Measurements from ENCODE around the gene HEBP2.

Gene HEBP2

GRCh38 chr6:138455746-138456400 lies 51.9 kb downstream of the HEBP2 start:
- FAIRE-seq = no peak

- no peak for FAIRE-seq
These were observed 52.4 kb downstream of the HEBP2 start for GRCh38 chr6:138456401-138456790.

GRCh38 chr6:138461647-138462046 lies 57.6 kb downstream of the HEBP2 start:
- FAIRE-seq = no peak

DNA sequence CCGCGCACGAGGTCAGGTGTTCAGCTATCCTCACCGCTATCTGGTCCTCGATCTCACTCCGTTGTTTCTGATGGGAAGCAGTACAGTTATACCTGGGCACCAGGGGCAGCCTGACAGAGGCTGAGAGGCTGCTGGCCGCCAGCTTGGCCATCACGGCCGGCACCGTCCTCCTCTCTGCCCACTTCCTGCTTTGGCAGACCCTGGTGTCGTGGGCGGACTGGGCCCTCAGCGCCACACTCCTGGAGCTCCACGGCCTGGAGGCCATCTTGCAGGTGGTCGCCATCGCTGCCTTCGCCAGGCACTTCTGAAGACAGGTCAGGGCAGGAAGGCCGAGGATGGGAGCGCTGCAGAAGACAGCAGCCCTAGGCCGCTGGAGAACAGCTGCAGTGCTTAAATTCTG lies 60.1 kb downstream of the HEBP2 start:
- no peak for FAIRE-seq

- FAIRE-seq = no peak
These were observed 61.1 kb downstream of the HEBP2 start for GRCh38 chr6:138465007-138465645.

GRCh38 chr6:138467901-138468300 lies 63.9 kb downstream of the HEBP2 start:
- no peak for FAIRE-seq

DNA sequence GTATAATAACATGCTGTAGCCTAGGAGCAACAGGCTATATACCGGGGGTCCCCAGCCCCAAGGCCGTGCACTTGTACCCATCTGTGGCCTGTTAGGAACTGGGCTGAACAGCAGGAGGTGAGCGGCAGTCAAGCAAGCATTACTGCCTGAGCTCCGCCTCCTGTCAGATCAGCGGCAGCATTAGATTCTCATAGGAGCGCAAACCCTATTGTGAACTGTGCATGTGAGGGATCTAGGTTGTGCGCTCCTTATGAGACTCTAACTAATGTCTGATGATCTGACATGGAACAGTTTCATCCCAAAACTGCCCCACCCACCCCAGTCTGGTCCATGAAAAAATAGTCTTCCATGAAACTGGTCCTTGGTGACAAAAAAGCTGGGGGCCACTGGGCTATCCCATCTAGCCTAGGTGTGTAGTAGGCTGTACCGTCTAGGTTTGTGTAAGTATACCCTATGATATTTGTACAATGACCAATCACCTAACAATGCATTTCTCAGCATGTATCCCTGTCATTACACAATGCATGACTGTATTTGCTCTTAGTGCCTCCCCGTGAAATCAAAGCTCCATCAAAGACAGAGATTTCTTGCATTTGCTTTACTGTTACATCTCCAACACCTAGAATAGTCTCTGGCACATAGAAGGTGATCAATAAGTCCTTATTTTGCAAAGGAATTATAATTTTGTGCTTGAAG lies 64.4 kb downstream of the HEBP2 start:
- FAIRE-seq = no peak

Measured in G401.6 (cell line).